ENCODE results near the gene TMEM39A. TPM values are rescaled to one million over a fixed set of nuclear protein-coding genes. Genes with fewer than 3 reads are reported as not detected.

TMEM39A gene
- total RNA-seq, 2 experiments from 2014 or later, result 54.1 to 58.0 TPM

DNA sequence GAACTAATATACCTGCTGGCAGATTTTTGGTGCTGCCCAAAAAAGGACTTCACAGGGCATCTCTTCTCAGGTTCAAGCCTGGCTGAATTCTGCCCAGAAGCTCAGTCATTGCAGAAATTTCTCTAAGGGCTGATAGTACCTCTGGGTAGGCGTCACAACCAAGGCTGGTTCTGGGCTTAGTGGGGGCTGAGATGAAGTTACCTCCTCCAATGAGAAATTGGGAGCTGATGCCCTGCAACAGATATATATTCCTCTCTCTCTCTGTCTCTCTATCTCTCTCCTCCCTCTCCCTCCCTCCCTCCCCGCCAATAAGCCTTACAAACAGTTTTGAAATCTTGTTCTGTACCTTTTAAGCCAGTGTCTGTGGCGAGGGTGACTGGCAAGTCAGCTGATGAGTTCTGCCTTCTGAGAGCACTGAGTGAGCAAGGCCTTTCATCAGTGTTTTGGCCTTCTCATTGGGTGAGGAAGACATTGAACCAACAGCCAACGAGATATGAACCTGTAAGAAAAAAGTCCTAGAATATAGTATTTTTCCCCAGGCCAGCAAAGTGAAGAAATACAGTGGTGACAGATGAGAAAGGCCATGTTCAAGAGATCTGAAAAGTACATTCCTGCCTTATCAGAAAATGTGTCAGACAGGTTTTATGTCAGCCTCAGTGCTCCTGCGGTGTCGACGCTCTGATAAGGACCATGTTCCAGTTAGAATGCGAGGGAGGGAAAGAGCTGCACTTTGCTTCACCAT, 45.5 kb downstream of the TMEM39A start:
- no peak overlapping the region for H3K4me3 Mint-ChIP-seq
- peaks cover 24% of the 10 kb centered on the region for H3K36me3 Mint-ChIP-seq (ENCODE audit: low read depth)
- Histone ChIP-seq H3K9me3 (ENCODE audit: control insufficient read depth in 1 of 2, insufficient read depth in 1 of 2, low read length in 2 of 2) (no peaks in the 10 kb centered on the region), H3K36me3 (ENCODE audit: insufficient read depth, low read length) (peaks cover 21% of the 10 kb centered on the region), H3K27me3 (ENCODE audit: control insufficient read depth in 1 of 2, insufficient read depth in 2 of 2, low read length in 2 of 2) (no peaks in the 10 kb centered on the region), H3K4me1 (ENCODE audit: insufficient read depth, low read length) (no peaks in the 10 kb centered on the region), H3K4me3 (ENCODE audit: low read length) (no peak overlapping the region), H3K27ac (ENCODE audit: low read depth in 1 of 2, low read length in 2 of 2) (no peak overlapping the region)
- peaks cover 17% of the 10 kb centered on the region for H3K4me1 Mint-ChIP-seq (ENCODE audit: low read depth)
- intact Hi-C loops (cut with DNase I, micrococcal nuclease), result no loop called here
- no peaks in the 10 kb centered on the region for H3K27me3 Mint-ChIP-seq
- ChIA-PET POLR2A (no interaction called here), CTCF (no interaction called here)
- H3K27ac Mint-ChIP-seq, result no peak overlapping the region
- H3K9me3 Mint-ChIP-seq, result no peaks in the 10 kb centered on the region
- TF ChIP-seq, protein P1, sequence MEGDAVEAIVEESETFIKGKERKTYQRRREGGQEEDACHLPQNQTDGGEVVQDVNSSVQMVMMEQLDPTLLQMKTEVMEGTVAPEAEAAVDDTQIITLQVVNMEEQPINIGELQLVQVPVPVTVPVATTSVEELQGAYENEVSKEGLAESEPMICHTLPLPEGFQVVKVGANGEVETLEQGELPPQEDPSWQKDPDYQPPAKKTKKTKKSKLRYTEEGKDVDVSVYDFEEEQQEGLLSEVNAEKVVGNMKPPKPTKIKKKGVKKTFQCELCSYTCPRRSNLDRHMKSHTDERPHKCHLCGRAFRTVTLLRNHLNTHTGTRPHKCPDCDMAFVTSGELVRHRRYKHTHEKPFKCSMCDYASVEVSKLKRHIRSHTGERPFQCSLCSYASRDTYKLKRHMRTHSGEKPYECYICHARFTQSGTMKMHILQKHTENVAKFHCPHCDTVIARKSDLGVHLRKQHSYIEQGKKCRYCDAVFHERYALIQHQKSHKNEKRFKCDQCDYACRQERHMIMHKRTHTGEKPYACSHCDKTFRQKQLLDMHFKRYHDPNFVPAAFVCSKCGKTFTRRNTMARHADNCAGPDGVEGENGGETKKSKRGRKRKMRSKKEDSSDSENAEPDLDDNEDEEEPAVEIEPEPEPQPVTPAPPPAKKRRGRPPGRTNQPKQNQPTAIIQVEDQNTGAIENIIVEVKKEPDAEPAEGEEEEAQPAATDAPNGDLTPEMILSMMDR (IDR thresholded peaks at IDR 0.05), result no peak
- ATAC-seq (ENCODE audit: poor library complexity) (no peak), DNase-seq (no peak)

DNA sequence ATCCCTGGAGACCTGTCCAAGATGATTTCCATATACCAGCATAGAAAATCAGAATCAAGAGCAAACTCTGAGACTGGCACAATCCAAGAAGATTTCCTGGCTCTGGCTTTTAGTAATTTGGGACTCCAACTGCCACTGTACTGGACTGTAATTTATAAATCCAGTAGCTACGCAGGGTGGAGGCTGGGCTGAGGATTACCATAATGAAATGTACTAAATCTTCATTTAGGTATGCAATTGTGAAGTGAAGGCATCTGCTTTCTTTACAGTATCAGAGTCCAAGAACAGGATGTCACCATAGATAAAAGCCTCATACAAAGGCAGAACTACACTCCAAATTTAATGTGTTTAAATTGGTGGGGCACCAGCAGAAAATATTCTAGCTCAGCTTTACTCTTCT, 46.5 kb downstream of the TMEM39A start:
- peaks cover 7% of the 10 kb centered on the region for H3K4me1 Mint-ChIP-seq (ENCODE audit: low read depth)
- no peaks in the 10 kb centered on the region for H3K9me3 Mint-ChIP-seq
- Histone ChIP-seq H3K4me3 (ENCODE audit: low read length) (no peak overlapping the region), H3K36me3 (ENCODE audit: insufficient read depth, low read length) (peaks cover 21% of the 10 kb centered on the region), H3K4me1 (ENCODE audit: insufficient read depth, low read length) (no peaks in the 10 kb centered on the region), H3K27ac (ENCODE audit: low read depth in 1 of 2, low read length in 2 of 2) (no peak overlapping the region), H3K9me3 (ENCODE audit: control insufficient read depth in 1 of 2, insufficient read depth in 1 of 2, low read length in 2 of 2) (no peaks in the 10 kb centered on the region), H3K27me3 (ENCODE audit: control insufficient read depth in 1 of 2, insufficient read depth in 2 of 2, low read length in 2 of 2) (no peaks in the 10 kb centered on the region)
- POLR2A ChIA-PET, result no interaction called here
- no peaks in the 10 kb centered on the region for H3K27me3 Mint-ChIP-seq
- no peak overlapping the region for H3K27ac Mint-ChIP-seq
- ATAC-seq (ENCODE audit: poor library complexity) (no peak), DNase-seq (no peak)
- TF ChIP-seq, protein P1 (IDR thresholded peaks at IDR 0.05), result no peak
- H3K36me3 Mint-ChIP-seq (ENCODE audit: low read depth), result peaks cover 26% of the 10 kb centered on the region
- H3K4me3 Mint-ChIP-seq, result no peak overlapping the region
- CTCF ChIA-PET, result no interaction called here
- intact Hi-C loops (cut with DNase I, micrococcal nuclease), result no loop called here

DNA sequence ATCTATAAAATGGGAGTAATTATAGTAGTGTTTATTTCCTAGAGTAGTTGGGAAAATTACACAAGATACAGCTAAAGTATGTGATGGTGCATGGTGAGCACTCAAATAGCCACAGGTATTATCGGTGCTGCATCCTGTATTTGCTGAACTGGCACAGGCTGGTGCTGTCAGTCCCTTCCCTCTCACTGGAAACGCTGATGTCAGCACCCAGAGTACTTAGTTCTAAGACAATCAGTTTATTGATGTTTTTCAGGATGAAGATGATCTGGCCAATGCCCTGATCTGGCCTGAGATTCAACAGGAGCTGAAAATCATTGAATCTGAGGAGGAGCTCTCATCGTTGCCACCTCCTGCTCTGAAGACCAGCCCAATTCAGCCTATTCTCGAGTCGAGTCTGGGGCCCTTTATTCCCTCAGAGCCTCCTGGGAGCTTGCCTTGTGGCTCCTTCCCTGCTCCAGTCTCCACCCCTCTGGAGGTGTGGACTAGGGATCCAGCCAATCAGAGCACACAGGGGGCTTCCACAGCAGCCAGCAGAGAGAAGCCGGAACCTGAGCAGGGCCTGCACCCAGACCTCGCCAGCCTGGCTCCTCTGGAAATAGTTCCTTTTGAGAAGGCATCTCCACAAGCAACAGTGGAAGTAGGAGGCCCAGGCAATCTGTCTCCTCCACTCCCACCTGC, 49.7 kb downstream of the TMEM39A start:
- no peak for ATAC-seq (ENCODE audit: poor library complexity)
- DNase-seq, result no peak
- no peak overlapping the region for H3K27ac ChIP-seq (ENCODE audit: low read depth in 1 of 2, low read length in 2 of 2)
- no peak overlapping the region for H3K27ac Mint-ChIP-seq
- H3K4me3 ChIP-seq (ENCODE audit: low read length), result no peak overlapping the region
- ChIA-PET POLR2A (no interaction called here), CTCF (no interaction called here)
- H3K27me3 ChIP-seq (ENCODE audit: control insufficient read depth in 1 of 2, insufficient read depth in 2 of 2, low read length in 2 of 2), result no peaks in the 10 kb centered on the region
- H3K27me3 Mint-ChIP-seq, result no peaks in the 10 kb centered on the region
- H3K4me1 ChIP-seq (ENCODE audit: insufficient read depth, low read length), result no peaks in the 10 kb centered on the region
- no peaks in the 10 kb centered on the region for H3K9me3 ChIP-seq (ENCODE audit: control insufficient read depth in 1 of 2, insufficient read depth in 1 of 2, low read length in 2 of 2)
- peaks cover 51% of the 10 kb centered on the region for H3K36me3 Mint-ChIP-seq (ENCODE audit: low read depth)
- H3K9me3 Mint-ChIP-seq, result no peaks in the 10 kb centered on the region
- no peaks in the 10 kb centered on the region for H3K4me1 Mint-ChIP-seq (ENCODE audit: low read depth)
- H3K4me3 Mint-ChIP-seq, result no peak overlapping the region
- TF ChIP-seq, protein P1 (IDR thresholded peaks at IDR 0.05), result no peak
- H3K36me3 ChIP-seq (ENCODE audit: insufficient read depth, low read length), result peaks cover 30% of the 10 kb centered on the region
- intact Hi-C loops (cut with DNase I, micrococcal nuclease), result no loop called here
